Stomach (tissue), 4 donors: ENCODE data around the gene VASH1.

Source experiments
- CTCF ChIP-seq, 7 experiments: fragments of 450-650 bp in 4 of 7; fragments of 200-600 bp in 3 of 7; sonication (generic) in 3 of 7; IDR thresholded peaks; one replicate each; pipeline ENCODE4 v1.5.1; 2016 to 2019; ENCODE audit warnings: antibody characterized with exemption in 7 of 7, control low read depth in 2 of 7, mild to moderate bottlenecking in 1 of 7
- EP300 ChIP-seq: sonication (generic); formaldehyde crosslinking; IDR thresholded peaks from one replicate; pipeline ENCODE4 v1.6.1; 2017; ENCODE audit warnings: antibody characterized with exemption
- POLR2A ChIP-seq, 4 donors: fragments of 450-650 bp; IDR thresholded peaks; one replicate each; pipeline ENCODE4 v1.6.1; 2016; ENCODE audit warnings: antibody characterized with exemption in 4 of 4, control low read depth in 2 of 4, mild to moderate bottlenecking in 1 of 4, moderate library complexity in 1 of 4

- no peak for TF ChIP-seq CTCF (IDR thresholded peaks at IDR 0.05)
- no peak for TF ChIP-seq EP300
- TF ChIP-seq POLR2A (IDR thresholded peaks at IDR 0.05) = no peak
Observed at GRCh38 chr14:76782885-76783566, 21.8 kb downstream of the VASH1 start.
